Measurements from ENCODE around the gene FIGNL2.

FIGNL2 gene

DNA sequence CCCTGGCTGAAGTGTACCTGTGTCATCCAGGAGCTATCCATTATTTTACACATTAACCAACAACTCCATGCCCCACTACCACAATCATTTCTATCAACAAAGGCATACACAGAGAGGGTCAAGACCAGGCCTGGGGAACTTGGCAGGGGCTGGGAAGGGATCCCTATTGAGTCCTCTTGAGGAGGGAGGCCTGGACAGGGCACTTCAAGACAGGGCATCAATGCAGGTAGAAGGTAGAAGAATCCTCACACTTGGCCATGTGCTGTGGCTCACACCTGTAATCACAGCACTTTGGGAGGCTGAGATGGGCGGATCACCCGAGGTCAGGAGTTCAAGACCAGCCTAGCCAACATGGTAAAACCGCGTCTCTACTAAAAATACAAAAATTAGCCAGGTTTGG is 26.0 kb upstream of the FIGNL2 start:
- in situ Hi-C loops (cut with MboI; ENCODE audit: low sequenced_read_pairs) = loop anchor here (25.0 kb wide), 1 partner anchor 437 kb away; no protein-coding TSS in a partner anchor

DNA sequence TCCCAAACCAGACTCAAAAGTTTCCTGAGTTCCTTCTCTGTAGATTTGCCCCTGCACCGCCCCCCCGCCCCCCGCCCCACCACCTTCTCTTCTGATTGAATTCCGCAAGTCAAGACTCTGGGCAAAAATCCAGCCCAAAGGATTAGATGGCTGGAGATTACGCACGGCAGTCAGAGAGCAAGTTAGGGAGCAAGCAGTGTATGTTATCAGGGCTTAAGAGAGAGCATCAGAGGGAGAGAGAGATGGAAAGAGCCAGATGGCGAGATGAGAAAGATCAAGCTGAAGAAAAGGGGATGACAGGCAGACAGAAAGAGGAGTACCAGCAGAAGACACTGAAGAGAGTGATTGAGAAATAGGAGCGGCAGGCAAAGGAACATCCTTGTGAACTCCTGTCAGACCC is 25.5 kb upstream of the FIGNL2 start:
- in situ Hi-C loops (cut with MboI; ENCODE audit: low sequenced_read_pairs) = loop anchor here (25.0 kb wide), 1 partner anchor 437 kb away; no protein-coding TSS in a partner anchor

DNA sequence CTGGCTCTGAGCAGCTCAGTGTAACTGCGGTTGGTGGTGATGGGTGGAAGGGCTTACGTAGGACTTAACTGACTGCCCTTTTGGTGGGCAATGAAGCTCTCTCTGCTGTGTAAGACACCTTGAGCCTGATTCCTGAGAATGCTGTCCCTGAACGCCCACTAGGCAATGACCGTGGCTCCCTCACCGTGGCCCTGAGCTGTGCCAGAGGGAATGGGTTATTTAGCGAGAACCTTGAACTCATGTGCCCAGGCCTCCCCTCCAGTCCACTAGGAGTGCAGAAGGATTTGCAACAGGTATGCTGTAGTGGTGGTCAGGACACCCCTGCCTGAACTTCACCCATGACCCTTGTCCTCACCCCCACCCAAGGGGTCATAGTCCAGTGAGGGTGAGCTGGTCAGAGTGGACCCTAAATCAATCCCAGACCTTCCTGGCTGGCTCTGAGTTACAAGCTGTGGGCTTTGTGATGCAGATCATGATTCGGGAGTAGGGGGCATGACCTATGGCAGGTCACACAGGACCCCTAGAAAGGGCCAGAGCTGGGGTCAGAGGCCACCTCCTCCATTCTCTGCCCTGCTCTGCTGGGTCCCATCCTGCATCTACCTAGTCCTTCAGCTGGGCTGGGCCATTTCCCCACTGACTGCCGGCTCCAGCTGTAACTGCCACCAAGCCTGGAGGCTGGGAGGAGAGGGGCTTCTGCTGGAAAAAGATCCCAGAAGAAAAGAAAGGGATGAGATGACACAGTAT is 24.9 kb upstream of the FIGNL2 start:
- in situ Hi-C loops (cut with MboI; ENCODE audit: low sequenced_read_pairs) = loop anchor here (25.0 kb wide), 1 partner anchor 436 kb away; no protein-coding TSS in a partner anchor

DNA sequence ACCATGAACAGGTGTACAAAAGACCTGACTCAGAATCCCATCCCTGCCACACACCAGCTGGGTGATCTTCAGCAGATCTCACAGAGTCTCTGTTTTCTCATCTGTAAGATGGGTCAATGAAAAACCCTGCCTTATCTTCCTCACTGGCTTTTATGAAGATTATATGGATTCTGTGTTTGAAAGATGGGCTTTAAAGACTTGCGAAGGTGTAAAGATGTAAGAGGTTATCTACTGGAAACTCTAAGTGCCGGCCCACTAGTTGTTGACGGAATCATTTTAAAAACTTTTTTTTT is 24.1 kb upstream of the FIGNL2 start:
- in situ Hi-C loops (cut with MboI; ENCODE audit: low sequenced_read_pairs) = loop anchor here (25.0 kb wide), 1 partner anchor 435 kb away; no protein-coding TSS in a partner anchor

DNA sequence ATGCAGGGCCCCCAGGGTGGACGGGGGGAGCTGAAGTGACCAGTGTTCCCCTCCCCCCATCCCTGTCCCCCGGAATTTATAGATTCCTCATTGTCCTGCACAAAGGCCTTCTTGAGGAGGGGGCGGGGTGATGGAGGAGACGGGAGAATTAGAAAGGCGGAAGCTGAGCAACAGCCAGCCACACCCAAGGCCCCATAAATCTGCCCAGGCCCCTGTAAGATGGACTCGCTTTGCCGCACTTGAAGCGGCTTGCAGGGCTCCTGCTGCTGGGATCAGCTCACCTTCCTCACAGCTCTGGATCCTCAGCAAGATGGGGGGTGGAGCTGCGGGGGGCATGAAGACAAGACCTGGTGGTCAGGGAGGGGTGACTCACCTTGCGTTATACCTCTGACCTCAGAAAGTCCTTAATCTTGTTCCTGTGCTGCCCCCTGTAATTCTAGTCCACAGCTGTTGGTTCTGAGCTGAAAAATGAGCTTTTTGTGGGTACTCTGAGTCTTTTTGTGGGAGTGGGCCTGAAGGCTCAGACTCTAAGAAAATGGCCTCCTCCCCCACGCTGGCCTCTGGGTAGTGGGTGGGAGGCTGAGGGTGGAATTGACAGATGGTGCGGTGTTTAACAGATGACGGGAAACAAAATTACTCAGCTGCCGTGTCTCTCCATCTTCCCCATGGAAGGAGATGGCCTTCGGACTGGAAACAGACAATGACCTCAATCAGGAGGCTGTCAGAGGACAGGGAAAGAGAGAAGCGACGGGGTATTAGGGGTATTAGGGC is 23.6 kb upstream of the FIGNL2 start:
- in situ Hi-C loops (cut with MboI; ENCODE audit: low sequenced_read_pairs) = loop anchor here (25.0 kb wide), 1 partner anchor 435 kb away; no protein-coding TSS in a partner anchor

DNA sequence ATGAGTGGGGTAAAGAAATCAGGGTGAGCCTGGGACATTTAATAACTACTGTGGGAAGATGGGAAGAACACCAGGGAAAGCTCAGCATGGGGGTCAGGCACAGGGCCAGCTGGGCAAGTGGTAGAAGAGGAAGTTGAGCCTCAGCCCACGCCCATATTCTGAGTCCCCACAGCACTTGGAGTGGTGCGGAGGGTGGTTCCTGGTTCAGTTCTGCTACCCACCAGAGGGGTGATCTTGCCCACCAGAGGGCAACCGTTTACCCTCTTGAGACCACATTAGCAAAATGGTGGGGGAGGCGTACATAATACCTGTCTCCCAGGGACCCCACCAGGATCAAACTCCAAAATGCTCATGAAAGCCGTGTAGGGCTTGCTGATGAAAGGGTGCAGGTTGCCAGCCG is 22.6 kb upstream of the FIGNL2 start:
- in situ Hi-C loops (cut with MboI; ENCODE audit: low sequenced_read_pairs) = loop anchor here (25.0 kb wide), 1 partner anchor 434 kb away; no protein-coding TSS in a partner anchor

DNA sequence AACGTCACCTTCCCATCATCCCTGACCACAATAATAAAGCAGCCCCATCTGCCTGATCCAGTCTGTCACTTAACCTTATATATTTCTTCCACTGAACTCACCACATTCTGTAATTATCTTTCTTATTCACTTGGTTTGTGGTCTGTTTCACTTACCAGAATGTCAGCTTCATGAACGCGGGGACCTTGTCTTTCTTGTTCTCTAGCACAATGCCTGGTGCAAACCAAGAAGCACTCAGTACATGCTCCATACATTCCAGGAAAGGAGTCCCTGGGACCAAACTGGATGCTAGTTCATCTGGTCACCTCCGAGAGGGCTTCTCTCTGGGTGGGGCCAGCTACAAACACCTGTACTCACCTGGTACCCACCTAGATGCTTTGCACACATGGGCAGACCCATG is 22.0 kb upstream of the FIGNL2 start:
- in situ Hi-C loops (cut with MboI; ENCODE audit: low sequenced_read_pairs) = loop anchor here (25.0 kb wide), 1 partner anchor 433 kb away; no protein-coding TSS in a partner anchor

DNA sequence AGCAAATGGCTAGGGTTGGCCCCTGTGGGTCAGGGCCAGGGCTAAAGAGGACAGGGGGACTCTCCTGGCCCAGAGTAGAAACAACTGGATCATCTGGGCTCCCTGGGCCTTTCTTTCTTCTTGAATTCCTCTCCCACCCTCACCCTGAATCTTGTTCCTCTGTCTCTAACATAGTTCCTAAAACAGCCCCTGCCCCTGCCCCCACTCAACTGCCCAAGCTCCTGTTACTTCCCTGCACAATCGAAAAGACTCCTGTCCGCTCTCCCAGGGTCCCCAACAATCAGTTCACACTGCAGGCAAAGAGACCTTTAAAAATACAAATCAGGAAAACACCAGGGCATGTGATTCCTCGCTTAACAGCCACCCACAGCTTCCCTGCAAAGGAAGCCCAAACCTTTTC is 21.4 kb upstream of the FIGNL2 start:
- in situ Hi-C loops (cut with MboI; ENCODE audit: low sequenced_read_pairs) = loop anchor here (25.0 kb wide), 1 partner anchor 433 kb away; no protein-coding TSS in a partner anchor

DNA sequence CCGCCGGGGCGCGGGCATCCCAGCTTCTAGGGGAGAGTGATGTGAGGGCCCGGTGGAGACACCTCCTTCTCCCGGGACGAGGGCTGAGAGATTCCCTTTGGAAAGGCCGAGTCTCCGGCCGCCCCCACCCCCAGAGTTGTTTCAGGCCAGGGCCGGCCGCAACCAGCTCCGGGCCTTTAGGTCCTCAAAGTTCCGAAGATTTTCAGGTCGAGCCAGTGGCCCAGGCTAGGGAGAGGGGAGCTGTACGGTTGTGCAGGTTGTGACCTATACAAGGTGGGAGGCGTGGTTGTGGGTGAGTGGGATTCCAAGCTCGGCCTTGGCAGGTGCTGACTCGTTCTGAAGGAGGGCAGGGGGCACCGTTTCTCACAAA is 21.0 kb upstream of the FIGNL2 start:
- in situ Hi-C loops (cut with MboI; ENCODE audit: low sequenced_read_pairs) = loop anchor here (25.0 kb wide), 1 partner anchor 432 kb away; no protein-coding TSS in a partner anchor

DNA sequence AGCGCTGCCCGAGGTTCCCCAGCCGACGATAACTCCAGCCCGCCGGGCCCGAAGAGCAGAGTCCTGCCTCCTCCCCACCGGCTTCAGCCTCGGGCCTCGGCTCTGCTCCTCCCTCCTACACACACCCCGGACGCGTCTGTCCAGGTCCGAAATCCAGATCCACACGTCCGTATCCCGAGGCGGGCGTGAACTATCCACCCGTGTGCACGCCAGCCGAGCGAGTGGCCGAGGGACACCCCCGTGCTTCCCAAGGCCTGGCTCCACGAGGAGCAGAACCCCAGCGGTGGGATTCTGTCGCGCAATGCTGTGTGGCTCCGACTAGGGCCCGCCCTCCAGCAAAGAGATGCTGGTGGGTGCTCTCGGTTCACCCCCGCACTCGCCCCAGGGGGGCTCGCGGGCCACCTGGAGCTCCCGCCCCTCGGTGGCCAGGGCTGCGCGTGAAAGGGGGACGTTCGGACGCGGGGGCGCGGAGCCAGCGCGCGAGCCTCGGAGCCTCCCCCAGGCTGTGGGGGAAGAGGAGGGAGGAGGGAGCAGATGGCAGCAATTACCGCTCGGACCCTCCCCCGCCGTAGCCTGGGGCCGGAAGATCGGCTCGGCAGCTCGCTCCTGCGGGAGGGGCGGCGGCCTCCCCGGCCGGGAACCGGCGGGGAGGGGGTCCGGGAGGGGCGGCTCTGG is 20.4 kb upstream of the FIGNL2 start:
- in situ Hi-C loops (cut with MboI; ENCODE audit: low sequenced_read_pairs) = loop anchor here (25.0 kb wide), 1 partner anchor 432 kb away; no protein-coding TSS in a partner anchor

DNA sequence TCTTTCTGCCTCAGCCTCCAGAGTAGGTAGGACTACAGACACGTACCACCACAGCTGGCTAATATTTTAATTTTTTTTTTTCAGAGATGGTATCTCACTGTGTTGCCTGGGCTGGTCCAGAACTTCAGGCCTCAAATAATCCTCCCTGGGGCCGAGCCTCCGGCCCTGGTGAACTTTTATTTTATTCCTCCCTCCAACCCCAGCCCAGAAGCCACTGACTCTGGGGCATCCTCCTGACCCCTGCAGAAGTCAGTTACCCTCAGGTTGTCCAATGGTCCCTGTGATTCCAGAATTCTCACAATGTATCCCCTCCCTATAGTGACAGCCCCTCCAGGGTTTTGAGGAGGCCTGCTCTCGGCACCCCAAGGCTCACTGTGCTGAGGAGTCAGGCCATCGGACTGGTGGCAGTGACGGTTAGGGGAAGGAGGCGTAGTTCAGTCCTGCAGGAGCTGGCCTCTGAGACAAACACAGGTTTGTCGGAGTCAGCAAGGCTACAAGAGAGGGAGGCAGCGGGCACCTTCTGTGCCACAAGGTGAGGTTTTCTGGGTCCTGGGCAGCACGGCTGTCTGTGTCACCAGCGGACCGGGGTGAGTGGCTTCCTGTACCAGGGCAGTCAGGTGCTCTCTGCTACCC is 19.4 kb upstream of the FIGNL2 start:
- in situ Hi-C loops (cut with MboI; ENCODE audit: low sequenced_read_pairs) = loop anchor here (25.0 kb wide), 1 partner anchor 431 kb away; no protein-coding TSS in a partner anchor

DNA sequence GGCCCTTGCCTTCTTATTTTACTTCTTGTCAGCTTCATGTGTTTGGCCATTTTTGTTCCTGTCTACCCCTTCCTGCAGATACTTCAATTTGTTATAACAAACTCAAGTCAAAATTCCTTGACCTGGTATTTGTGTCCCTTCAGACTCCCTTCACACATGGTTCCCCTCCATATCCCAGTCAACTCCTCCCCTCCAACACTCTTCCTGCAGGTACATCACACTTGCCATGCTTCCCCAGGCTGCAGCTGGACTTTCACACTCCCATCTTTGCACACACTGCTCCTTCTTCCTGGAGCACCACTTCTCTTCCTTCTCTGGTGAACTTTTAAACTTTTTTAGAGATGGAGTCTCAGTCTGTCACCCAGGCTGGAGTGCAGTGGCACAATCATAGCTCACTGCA is 18.9 kb upstream of the FIGNL2 start:
- in situ Hi-C loops (cut with MboI; ENCODE audit: low sequenced_read_pairs) = loop anchor here (25.0 kb wide), 1 partner anchor 430 kb away; no protein-coding TSS in a partner anchor

DNA sequence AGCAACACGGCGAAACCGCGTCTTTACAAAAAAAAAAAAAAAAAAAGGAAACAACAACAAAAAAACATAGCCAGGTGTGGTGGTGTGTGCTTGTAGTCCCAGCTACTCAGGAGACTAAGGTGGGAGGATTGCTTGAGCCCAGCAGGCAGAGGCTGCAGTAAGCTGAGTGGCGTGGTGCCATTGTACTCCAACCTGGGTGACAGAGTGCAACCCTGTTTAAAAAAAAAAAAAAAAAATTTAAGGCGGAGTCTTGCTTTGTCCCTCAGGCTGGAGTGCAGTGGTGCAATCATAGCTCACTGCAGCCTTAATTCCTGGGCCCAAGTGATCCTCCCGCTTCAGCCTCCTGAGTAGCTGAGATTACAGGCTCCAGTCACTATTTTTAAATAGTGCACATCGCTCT is 18.2 kb upstream of the FIGNL2 start:
- in situ Hi-C loops (cut with MboI; ENCODE audit: low sequenced_read_pairs) = loop anchor here (25.0 kb wide), 1 partner anchor 429 kb away; no protein-coding TSS in a partner anchor

DNA sequence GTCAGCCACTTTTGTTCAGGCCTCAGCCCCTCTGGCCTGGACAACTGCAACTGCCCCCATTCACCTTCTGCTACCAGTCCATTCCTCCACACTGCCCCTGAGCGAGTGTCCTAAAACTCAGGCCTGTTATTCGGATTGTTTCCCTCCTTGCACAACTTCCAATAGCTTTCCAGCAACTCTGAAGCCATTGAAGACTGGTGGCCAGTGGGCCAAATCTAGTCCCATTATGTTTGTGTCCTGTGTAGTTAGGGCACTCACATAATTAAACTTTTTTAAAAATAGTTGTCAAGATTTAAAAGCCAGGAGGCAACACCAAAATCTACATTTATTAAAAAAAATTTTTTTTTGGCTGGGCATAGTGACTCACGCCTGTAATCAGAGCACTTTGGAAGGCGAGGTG is 17.8 kb upstream of the FIGNL2 start:
- in situ Hi-C loops (cut with MboI; ENCODE audit: low sequenced_read_pairs) = loop anchor here (25.0 kb wide), 1 partner anchor 429 kb away; no protein-coding TSS in a partner anchor

DNA sequence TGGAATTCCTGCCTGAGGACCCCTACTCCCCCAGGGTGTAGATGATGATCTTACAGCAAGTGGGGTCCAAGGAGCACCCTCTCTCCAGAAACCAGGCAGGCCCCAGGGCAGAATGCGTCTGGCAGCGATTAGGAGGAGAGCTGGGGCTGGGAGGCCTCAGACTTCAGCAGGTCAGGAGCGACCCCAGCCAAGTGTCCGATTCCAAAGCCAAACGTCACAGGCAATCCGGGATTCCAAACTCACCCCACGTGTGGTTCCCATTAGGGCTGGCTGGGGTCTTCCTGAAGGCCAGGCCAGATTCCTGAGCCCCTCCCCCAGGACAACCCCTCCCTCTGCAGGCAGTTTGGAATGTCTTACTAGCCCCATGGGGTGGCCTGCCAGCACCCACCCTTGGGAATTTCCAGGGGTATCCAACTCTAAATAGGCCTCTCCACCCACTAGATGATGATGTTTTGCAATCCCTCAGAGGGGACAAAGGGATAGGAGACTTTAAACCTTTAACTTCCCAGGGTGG is 17.3 kb upstream of the FIGNL2 start:
- in situ Hi-C loops (cut with MboI; ENCODE audit: low sequenced_read_pairs) = loop anchor here (25.0 kb wide), 1 partner anchor 429 kb away; no protein-coding TSS in a partner anchor

DNA sequence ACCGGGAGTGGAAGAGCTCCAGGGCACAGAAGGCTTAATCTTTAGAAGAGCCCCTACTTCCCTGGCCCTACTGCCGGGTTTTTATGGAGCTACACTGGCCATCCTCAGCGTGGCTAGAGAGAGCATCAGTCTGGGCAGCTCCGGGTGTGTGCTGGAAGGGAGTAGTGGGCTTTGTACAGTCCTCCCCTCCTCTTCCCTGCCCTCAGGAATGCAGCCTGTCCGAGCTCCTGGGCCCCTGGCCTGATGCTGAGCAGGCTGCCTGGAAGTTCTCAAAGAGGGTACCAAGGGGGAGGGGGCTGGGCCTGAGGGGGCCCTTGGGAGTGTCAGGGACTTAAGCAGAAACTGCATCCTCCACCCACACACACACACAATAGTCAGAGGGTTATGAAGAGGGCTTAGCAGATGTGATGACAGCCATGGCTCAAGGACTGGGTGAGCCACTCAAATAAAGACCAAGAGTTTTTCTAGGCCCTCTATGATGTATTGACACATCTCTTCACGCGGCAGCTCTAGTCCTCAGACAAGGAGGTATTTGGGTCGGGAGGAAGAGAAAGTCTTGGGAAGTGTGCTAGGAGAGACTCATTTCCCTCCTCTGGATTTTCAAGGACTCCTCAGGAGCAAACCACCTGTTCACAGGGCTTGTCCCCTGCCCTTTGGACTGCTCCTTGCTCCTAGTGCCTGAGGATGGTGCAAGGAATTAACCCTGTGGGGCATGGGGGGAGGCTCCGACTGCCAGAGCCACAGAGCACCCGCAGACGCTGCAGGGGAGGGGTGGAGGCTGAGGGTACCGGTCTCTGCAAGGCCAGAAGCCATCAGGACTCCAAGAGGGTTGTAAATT is 16.5 kb upstream of the FIGNL2 start:
- in situ Hi-C loops (cut with MboI; ENCODE audit: low sequenced_read_pairs) = loop anchor here (25.0 kb wide), 1 partner anchor 428 kb away; no protein-coding TSS in a partner anchor

DNA sequence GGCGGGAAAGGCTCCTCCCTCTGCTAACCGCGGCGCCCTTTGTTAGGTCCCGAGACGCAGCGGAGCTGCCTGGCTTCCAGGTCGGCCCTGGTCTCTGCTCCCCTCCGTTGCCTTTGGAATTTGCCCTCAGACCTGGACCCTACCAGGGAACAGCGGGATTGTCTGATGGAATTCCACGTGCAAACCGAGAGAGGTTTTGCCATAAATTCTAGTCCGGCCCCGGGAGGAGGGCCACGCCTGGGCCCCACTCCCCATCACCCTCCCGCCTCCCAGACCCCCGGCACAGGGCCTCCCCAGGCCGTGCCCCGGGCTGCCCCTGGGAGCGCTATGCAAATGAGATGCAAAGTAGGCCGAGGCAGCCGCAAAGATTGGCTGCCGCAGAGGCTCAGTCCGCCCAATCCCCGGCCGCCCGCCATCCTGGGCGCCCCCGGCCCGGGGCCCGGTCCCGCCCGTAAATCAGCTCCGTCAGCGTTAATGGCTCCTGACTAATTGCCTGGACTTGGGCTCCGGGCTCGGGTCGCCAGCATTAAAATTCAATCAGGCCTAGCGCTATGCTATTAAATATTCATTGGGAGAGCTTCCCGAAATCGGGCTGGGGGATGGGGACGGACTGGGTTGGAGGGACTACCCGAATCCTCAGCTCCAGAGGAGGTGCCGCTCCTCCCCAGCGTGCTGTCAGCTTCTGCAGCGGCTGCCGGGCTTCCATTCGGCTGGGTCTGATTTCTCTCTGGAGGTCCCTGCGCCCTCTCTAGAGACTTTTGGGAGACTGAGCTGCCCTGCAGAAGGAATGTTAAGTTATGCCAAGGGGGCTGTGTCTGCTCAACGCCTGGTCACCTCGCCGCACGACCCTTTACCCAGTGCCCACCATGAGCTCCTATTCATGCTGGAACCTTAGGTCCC is 15.7 kb upstream of the FIGNL2 start:
- in situ Hi-C loops (cut with MboI; ENCODE audit: low sequenced_read_pairs) = loop anchor here (25.0 kb wide), 1 partner anchor 427 kb away; no protein-coding TSS in a partner anchor

DNA sequence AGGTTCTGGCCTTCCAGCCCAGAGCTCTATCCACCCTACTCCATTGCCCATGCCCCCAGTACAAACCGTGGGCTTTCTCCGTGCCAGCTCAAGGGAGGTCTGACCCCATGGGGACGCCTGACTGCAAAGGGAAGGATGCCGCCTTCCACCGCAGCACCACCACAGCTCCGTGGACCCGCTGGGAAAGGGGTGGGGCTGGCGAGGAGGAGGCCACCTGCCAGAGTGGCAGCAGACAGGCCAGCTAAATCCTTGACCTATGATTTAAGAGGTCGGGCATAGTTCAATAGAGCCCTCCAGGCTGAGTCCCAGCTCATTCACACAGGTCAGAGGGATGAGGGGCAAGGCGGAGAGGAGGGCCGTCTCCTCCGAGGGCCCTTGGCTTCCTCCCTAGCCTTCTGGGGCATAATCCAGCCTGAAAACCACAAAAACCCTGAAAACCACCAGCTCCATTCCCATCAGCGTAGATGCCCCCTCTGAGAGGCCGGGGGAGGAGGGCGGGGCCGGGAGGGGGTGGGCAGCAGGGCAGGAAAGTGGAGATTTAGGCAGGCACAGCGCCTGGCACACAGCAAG is 14.9 kb upstream of the FIGNL2 start:
- in situ Hi-C loops (cut with MboI; ENCODE audit: low sequenced_read_pairs) = loop anchor here (25.0 kb wide), 1 partner anchor 426 kb away; no protein-coding TSS in a partner anchor
